GM19025 (cell line): Measurements from ENCODE around the gene HDLBP.

Experiments used
- ATAC-seq: cut with Tn5 transposase; IDR thresholded peaks from one replicate; pipeline ENCODE4 v1.9.1; 2021; ENCODE audit warnings: mild to moderate bottlenecking, low read depth, moderate library complexity; ENCODE audit not compliant: unreplicated experiment

The HDLBP gene

DNA sequence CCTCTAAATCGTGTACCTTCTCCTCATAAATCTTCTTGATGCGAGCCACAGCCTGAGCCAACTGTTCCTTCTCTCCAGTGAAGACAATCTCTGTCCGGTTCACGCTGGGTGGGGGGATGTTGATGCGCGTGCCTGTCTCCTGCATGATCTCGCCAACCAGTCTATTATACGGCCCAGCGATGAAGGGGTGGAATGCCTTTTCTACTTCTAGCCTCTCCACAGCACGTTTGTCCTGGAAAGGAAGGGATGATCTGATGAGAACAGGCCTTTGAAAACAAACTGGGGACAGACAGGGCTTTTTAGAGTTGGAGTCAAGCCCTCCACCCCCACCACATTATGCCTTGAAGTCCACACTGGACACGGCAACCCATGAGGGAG is 59.3 kb downstream of the HDLBP start:
- no peak for ATAC-seq

DNA sequence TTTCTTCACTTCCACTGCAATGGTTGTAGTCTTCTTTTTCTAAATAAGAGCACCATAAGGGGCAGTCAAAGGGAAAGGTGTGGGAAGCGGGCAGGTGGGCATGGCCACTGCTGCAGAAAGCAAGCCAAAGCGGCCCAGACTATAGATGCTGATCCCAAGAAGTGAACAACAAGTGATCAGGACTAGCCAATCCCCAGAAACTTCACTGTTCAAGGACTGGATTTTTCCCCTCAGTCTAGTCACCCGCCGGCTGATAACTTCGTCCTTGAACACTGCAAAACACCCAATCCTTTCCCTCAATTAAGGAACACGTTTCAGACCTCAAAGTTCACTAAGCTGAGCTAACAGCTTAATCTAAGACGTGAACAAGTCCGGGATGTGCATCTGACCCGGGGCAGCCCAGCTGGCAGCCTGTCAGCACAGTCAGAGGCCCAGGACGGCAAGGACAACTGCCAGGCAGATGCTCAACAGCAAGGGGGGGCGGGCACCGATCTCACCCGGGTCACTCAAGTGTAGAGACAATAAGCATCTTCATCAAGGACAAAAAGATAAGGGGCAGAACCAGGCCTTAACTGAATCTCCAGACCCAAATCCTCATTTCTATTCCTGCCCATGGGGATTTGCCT is 59.8 kb downstream of the HDLBP start:
- ATAC-seq = no peak

DNA sequence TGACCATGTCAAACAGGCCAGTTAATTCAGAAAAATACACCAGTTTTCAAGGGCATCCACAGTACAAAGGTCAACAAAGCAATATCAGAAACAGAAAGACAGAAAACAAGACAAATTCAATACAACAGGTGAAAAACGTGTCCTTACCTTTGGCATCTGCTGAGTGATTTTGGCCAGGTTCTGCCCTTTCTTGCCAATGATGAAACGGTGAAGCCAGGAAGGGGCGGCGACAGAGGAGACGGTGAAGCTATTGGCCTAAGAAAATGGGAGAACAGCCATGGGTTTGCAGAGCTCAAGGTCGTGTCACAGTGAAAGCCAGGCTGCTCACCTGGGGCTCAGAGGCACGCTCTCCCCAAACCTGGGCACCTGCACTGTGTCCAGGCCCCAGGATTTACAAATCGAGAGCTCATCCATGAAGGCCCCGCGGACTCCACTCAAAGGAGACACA is 60.5 kb downstream of the HDLBP start:
- ATAC-seq = no peak

DNA sequence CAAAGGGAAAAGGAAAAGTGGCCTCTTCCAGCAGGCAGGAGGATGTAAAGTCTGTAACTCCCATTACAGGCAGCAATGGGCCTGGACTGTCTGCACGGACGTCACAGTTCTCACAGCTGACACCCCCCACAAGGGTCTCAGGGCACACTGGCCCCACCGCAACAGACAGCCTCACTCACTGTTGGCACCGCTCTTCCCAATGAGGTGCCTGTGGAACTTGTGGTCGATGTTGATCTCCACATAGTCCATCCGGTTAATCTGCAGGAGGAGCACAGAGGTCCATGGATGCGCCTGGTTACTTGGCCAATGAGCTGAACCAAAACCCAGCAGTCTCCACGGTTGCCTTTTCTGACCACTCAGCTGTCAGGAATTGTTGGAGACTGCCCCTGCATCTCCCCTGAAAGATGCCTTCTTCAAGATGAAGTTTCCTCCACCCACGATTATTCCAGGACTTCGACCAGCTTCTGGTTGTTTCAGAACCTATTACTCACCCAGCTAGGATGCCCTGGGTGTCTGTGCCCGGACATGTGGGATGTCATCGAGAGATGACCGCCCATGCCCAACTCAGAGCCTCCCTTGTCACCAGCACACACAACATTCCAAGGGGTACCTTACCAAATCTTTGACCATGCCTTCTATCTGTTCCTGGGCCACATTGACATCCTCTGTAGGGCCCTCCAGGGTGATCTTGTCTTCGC is 62.5 kb downstream of the HDLBP start:
- ATAC-seq = no peak

DNA sequence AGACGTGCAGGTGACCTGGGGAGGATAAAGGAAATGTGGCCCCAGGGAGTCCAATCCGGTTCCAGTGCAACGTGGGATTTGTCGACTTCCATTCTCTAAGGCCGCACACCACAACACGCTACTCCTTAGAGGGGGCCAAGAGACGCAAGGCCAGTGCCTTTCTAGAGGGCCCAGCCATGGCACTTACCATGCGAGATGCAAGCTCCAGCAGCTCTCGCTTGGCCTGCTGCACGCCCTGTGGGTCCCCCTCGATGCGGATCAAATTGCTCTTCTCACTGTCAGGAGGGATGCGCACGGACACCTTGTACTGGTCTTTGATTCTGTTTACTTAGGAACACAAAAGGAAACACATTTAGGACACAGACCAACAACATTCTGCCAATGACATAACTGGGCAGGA is 65.8 kb downstream of the HDLBP start:
- no peak for ATAC-seq

- no peak for ATAC-seq
Measured at GRCh38 chr2:241248897-241249296, 66.6 kb downstream of the HDLBP start.

DNA sequence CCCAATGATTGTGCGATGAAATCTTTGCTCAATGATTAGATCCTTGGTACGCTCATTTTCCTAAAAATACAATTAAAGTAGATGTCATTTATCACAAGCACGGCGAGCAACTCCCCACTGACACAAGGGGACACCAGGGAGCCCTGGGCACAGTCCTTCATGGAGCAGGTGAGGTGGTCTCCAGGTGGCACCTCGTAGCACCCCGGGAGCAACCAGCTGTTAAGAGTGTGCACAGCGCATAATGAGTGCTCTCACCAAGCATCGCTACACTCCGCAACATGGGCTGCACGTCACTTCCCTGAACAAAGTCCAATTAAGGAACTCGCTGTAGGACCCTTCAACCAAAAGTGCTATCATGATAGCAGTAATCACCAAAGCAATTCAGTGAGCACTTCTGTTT is 67.2 kb downstream of the HDLBP start:
- no peak for ATAC-seq

DNA sequence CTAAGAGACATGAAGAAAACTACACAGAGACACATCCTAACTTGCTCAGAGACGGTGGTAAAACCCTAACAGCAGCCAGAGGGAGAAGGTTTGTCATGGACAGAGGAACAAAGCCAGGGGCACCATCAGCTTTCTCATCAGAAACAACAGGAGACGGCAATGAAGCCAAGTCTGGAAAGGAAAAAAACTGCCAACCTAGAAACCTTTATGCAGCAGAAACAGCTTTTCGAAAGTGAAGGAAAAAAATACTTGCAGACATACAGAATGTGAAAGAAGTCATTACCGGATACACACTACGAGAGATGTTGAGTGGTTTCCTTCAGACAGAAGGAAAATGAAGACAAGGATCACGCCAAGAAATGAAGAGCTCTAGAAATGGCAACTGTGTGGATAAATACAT is 71.1 kb downstream of the HDLBP start:
- ATAC-seq = no peak

DNA sequence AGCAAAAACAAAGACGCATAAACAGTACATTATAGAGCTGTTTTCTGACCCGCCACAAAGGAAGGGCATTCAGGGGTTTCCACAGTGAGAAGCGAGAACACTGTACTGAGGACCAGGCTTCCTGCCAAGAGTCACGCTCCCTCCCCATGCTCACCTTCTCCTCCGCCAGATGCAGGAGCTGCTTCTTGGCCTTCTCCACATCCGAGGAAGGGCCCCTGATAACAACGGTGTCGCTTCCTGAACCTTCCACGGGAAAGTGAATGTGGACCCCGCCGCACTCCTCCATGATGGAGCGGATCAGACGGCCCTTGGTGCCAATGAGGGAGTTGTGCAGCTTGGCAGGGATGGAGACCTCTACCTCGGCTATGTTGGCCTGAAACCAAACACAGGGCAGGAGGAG is 73.2 kb downstream of the HDLBP start:
- ATAC-seq = no peak

GRCh38 chr2:241241669-241242068 is 73.8 kb downstream of the HDLBP start:
- no peak for ATAC-seq

- no peak for ATAC-seq
Measured at GRCh38 chr2:241240320-241241004, 75.0 kb downstream of the HDLBP start.

GRCh38 chr2:241239552-241240202 is 75.8 kb downstream of the HDLBP start:
- ATAC-seq = no peak

GRCh38 chr2:241238693-241239198 is 76.7 kb downstream of the HDLBP start:
- no peak for ATAC-seq

- ATAC-seq = no peak
Measured at GRCh38 chr2:241237949-241238371, 77.5 kb downstream of the HDLBP start.

DNA sequence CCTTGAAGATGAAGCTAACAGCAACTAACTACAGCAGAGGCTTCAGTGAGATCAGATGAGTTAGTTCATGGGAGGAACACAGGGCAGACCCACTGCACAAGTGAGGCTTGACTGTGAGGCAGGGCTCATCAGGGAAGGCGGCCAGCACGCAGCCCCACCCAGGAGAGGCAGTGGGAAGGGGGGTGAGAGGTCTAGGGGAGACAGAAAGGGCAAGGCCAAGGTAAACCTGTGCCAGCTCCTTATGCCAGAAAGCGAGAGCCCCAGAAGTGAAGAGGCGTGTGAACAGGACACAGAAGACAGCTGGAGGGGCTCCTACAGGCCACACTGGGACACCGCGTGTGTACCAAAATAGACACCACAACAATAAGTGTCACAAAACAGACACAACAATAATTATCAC is 78.4 kb downstream of the HDLBP start:
- ATAC-seq = no peak

DNA sequence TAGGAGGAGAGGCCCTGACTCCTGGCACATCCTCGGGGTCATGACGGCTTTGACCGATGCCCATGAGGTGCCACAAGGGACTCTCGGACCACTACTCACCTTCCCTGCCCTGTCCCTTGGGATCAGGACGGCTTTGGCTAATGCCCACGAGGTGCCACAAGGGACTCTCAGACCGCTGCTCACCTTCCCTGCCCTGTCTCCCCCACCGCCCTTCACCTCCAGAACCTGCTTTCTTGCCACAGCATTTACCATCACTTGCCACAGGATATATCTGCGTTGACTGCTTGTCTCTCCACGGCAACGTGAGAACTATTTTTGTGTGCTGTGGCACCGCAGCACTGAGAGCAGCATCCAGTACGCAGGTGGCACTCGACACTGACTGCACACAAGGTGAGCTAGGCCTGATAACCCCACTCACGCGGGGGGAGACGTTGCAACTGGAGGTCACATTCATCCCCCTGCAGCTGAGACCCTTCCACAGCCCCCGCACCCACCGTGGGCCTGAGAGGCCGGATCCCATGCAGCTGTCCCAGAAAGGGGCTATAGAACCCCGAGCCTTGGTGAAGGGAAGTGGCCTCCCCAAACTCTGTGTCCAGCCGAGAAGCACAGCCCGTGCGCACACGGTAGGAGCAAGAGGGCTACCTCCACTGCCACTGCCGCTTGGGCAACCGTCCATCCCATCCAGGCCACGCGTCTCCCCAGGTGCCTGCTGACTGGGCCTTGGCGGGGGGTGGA is 79.4 kb downstream of the HDLBP start:
- ATAC-seq = no peak

- no peak for ATAC-seq
Measured at GRCh38 chr2:241234962-241235740, 80.3 kb downstream of the HDLBP start.

- ATAC-seq = no peak
Measured at GRCh38 chr2:241234066-241234790, 81.2 kb downstream of the HDLBP start.
